ENCODE data around the gene DAZAP1.

GRCh38 chr19:1377176-1377964 lies 30.0 kb upstream of the DAZAP1 start:
- no peak for TF ChIP-seq CTCF (IDR thresholded peaks at IDR 0.05; ENCODE audit: insufficient read depth, low read length, poor library complexity, severe bottlenecking)
- TF ChIP-seq EZH2phosphoT487 (conservative IDR thresholded peaks at IDR 0.05; ENCODE audit: low read length) = no peak
